GM12878 (cell line): ENCODE results near the gene CHD5. TPM values are rescaled to one million over a fixed set of nuclear protein-coding genes. Genes with fewer than 3 reads are reported as not detected.

Source experiments
- ATAC-seq: fragments of 200-7000 bp; cut with Tn5 transposase; 3 replicates; pipeline ENCODE4 v1.9.1; 2020; ENCODE audit warnings: mild to moderate bottlenecking, moderate library complexity
- BruUV-seq: library from RNA; stranded (reverse); fragments of 400-500 nt; replicated peaks from 2 replicates; lab custom pipeline; 2021; lab: Mats Ljungman, UMichigan
- CTCF ChIA-PET: fragments of 300-600 bp; sonication (Branson Sonifier 250); formaldehyde crosslinking; extraction: SDS; loops from one replicate; lab custom pipeline; 2021; ENCODE audit warnings: inconsistent platforms; lab: Yijun Ruan, JAX
- POLR2A ChIA-PET: fragments of 350-600 bp; formaldehyde crosslinking; extraction: SDS; loops from one replicate; lab custom pipeline; 2021; ENCODE audit warnings: inconsistent platforms; lab: Charles Lee
- RAD21 ChIA-PET: fragments of 300-600 bp; sonication (Branson Sonifier 250); formaldehyde crosslinking; loops from one replicate; lab custom pipeline; 2023; ENCODE audit warnings: antibody characterized with exemption; ENCODE audit not compliant: unreplicated experiment; lab: Charles Lee
- SMC1A ChIA-PET: fragments of 300-600 bp; sonication (Branson Sonifier 250); formaldehyde crosslinking; loops from one replicate; lab custom pipeline; 2023; ENCODE audit not compliant: unreplicated experiment, uncharacterized antibody; lab: Charles Lee
- DNase-seq: peaks from one replicate; pipeline ENCODE4 v3.0.0-alpha.2; 2011; ENCODE audit warnings: low read depth, low spot score
- FAIRE-seq: peaks from 3 replicates; lab custom pipeline; 2011; peaks lifted over from hg19 to GRCh38; lab: Jason Lieb, UNC
- H2AFZ ChIP-seq: 2 replicates; pipeline ENCODE4 v1.6.0; 2011; ENCODE audit warnings: low read depth, low read length, control low read depth; ENCODE audit not compliant: control insufficient read depth
- H3K27ac ChIP-seq: 2 replicates; pipeline ENCODE4 v1.5.1; 2011; ENCODE audit warnings: control low read depth; ENCODE audit not compliant: control insufficient read depth, insufficient read depth
- H3K27me3 ChIP-seq, 2 experiments: replicated peaks in 1 of 2; 2 replicates each; pipeline versions ENCODE4 v1.6.0 to v1.6.1; 2011; ENCODE audit warnings: low read length in 1 of 2; ENCODE audit not compliant: control insufficient read depth in 2 of 2, insufficient read depth in 2 of 2
- H3K36me3 ChIP-seq, 2 experiments: 2 replicates each; pipeline ENCODE4 v1.5.1; 2011; ENCODE audit warnings: low read length in 1 of 2; ENCODE audit not compliant: control insufficient read depth in 2 of 2, insufficient read depth in 2 of 2
- H3K4me1 ChIP-seq: 2 replicates; pipeline ENCODE4 v1.6.1; 2011; ENCODE audit warnings: mild to moderate bottlenecking, low read length, moderate library complexity, mixed read lengths; ENCODE audit not compliant: control insufficient read depth, insufficient read depth
- H3K4me2 ChIP-seq: 2 replicates; pipeline ENCODE4 v1.6.0; 2011; ENCODE audit warnings: control low read depth; ENCODE audit not compliant: control insufficient read depth, insufficient read depth
- H3K4me3 ChIP-seq: fragments of 200-600 bp; sonication (generic); 2 replicates; pipeline ENCODE4 v1.5.1; 2016
- H3K79me2 ChIP-seq: 2 replicates; pipeline ENCODE4 v1.6.0; 2011; ENCODE audit warnings: low read length; ENCODE audit not compliant: control insufficient read depth, insufficient read depth
- H3K9ac ChIP-seq: 2 replicates; pipeline ENCODE4 v1.8.0; 2011; ENCODE audit warnings: low read length, control low read depth, mixed read lengths; ENCODE audit not compliant: control insufficient read depth, insufficient read depth
- H3K9me3 ChIP-seq: replicated peaks from 3 replicates; pipeline ENCODE4 v1.5.1; 2011; ENCODE audit warnings: mild to moderate bottlenecking, low read length; ENCODE audit not compliant: control insufficient read depth, insufficient read depth
- H4K20me1 ChIP-seq: 2 replicates; pipeline ENCODE4 v1.6.0; 2011; ENCODE audit not compliant: control insufficient read depth, insufficient read depth
- EZH2 ChIP-seq: IDR thresholded peaks from 2 replicates; pipeline ENCODE4 v1.6.1; 2012; ENCODE audit warnings: low read depth, mild to moderate bottlenecking, control low read depth, inconsistent platforms, low read length, borderline replicate concordance; ENCODE audit not compliant: control insufficient read depth
- HCFC1 ChIP-seq: fragments of 150-350 bp; IDR thresholded peaks from 2 replicates; pipeline ENCODE4 v1.6.1; 2014; ENCODE audit warnings: low read length
- HDAC6 ChIP-seq: fragments of 200-600 bp; sonication (generic); IDR thresholded peaks from one replicate; pipeline ENCODE4 v1.8.0; 2017; ENCODE audit warnings: antibody characterized with exemption; ENCODE audit not compliant: unreplicated experiment
- PML ChIP-seq: IDR thresholded peaks from 2 replicates; pipeline ENCODE4 v1.6.1; 2012; ENCODE audit warnings: low read length, inconsistent platforms
- SP1 ChIP-seq: IDR thresholded peaks from one replicate; pipeline ENCODE4 v1.6.1; 2011; ENCODE audit warnings: low read depth, low read length
- ZNF217 ChIP-seq: fragments of 450-650 bp; IDR thresholded peaks from 2 replicates; pipeline ENCODE4 v1.6.1; 2017; ENCODE audit warnings: antibody characterized with exemption, mild to moderate bottlenecking
- ZNF622 ChIP-seq: fragments of 450-650 bp; IDR thresholded peaks from 2 replicates; pipeline ENCODE4 v1.6.1; 2017; ENCODE audit warnings: mild to moderate bottlenecking, inconsistent platforms
- WGBS: methylation state at CpG from one replicate; pipeline ENCODE4 v1.1.6; 2016; ENCODE audit warnings: low lambda C conversion rate; ENCODE audit not compliant: insufficient replicate concordance, insufficient coverage; ENCODE audit errors: missing lambda C conversion rate; 5-methylcytosine and 5-hydroxymethylcytosine counted together
- in situ Hi-C: fragments of 300-500 bp; cut with MboI; formaldehyde crosslinking; loops from 9 replicates; pipeline ENCODE4 v1.14.3; 2018; ENCODE audit warnings: mixed read lengths
- intact Hi-C: fragments of 100-400 bp; cut with micrococcal nuclease; formaldehyde crosslinking; loops from one replicate; pipeline ENCODE4 v1.14.2; 2022; ENCODE audit not compliant: unreplicated experiment
- polyA plus RNA-seq, 11 experiments: library from polyadenylated mRNA; depleted of rRNA in 4 of 11; unstranded in 6 of 11; stranded (reverse) in 5 of 11; fragments of >200 nt; fragmentation: Nextera tagmentation in 4 of 11; fragmentation: Illumina TruSeq in 1 of 11; extraction: Ambion mirVana in 4 of 11; extraction: Trizol in 1 of 11; gene quantifications; 1 replicate in 1 of 11; 2 replicates in 10 of 11; pipeline versions ENCODE4 v1.2.1 to v1.2.3, GENCODE V29; 2011 to 2016; ENCODE audit warnings: inconsistent platforms in 2 of 11, missing spikeins in 2 of 11, low read depth in 1 of 11
- total RNA-seq, 4 experiments: library from RNA; depleted of rRNA in 3 of 4; stranded (reverse); fragments of >200 nt in 3 of 4; fragmentation: Illumina TruSeq in 1 of 4; extraction: Trizol in 1 of 4; gene quantifications; 2 replicates each; pipeline versions ENCODE4 v1.2.1 to v1.2.3, GENCODE V29; 2013 to 2021
- TF ChIP-seq, protein P1 (sequence below): IDR thresholded peaks from 2 replicates; pipeline ENCODE4 v1.6.1; 2012; ENCODE audit warnings: mild to moderate bottlenecking, low read depth, low read length
- TF ChIP-seq, protein P2 (sequence below): IDR thresholded peaks from 2 replicates; pipeline ENCODE4 v1.6.1; 2011; ENCODE audit warnings: borderline replicate concordance, low read depth, mild to moderate bottlenecking, moderate library complexity, mixed read lengths, low read length; ENCODE audit not compliant: insufficient read depth; ENCODE audit errors: extremely low read length

The CHD5 gene
- total and polyA plus RNA-seq, 10 of the 15 experiments (the other 5 are each of a cell fraction or from before 2014, with no cell fraction given): 0.03 to 0.49 (median 0.13) TPM; not detected in 3

DNA sequence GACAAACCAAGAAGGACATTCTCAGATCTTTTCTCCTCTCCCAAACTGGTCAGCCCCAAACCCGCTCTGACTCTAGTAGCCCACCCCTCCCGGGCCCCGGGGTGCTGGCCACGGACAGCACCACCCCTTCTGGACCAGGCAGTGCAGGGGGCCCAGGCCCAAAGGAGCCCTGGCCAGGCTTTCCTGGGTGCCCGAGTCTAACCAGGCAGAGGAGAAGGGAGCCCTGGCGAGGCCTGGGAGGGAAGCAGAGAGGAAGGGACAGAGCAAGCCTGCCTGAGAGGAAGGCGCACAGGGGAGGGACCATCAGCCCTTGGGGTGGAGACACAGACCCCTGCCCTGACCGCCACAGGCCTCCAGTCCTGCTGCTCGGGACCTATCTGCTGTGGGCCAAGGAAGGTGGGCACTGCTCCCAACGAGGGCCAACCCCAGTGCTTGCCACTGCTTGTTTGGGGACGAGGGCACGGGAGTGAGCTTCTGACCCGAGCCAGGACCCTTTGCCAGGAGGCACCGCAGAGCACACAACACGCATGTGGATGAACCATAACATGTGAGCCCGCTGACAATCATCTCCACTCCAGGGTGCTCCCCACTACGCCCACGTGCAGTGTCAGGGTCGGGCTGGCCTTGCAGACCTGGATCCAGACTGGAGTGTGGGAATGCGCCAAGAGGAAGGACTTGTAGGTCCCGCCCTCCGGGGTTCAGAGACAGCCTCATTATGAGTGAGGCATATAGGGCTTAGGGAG, 76.8 kb downstream of the CHD5 start (continued):
- TF ChIP-seq, protein P1, sequence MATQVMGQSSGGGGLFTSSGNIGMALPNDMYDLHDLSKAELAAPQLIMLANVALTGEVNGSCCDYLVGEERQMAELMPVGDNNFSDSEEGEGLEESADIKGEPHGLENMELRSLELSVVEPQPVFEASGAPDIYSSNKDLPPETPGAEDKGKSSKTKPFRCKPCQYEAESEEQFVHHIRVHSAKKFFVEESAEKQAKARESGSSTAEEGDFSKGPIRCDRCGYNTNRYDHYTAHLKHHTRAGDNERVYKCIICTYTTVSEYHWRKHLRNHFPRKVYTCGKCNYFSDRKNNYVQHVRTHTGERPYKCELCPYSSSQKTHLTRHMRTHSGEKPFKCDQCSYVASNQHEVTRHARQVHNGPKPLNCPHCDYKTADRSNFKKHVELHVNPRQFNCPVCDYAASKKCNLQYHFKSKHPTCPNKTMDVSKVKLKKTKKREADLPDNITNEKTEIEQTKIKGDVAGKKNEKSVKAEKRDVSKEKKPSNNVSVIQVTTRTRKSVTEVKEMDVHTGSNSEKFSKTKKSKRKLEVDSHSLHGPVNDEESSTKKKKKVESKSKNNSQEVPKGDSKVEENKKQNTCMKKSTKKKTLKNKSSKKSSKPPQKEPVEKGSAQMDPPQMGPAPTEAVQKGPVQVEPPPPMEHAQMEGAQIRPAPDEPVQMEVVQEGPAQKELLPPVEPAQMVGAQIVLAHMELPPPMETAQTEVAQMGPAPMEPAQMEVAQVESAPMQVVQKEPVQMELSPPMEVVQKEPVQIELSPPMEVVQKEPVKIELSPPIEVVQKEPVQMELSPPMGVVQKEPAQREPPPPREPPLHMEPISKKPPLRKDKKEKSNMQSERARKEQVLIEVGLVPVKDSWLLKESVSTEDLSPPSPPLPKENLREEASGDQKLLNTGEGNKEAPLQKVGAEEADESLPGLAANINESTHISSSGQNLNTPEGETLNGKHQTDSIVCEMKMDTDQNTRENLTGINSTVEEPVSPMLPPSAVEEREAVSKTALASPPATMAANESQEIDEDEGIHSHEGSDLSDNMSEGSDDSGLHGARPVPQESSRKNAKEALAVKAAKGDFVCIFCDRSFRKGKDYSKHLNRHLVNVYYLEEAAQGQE: no peak
- TF ChIP-seq ZNF217 (no peak), HCFC1 (no peak), PML (no peak), SP1 (no peak)
- TF ChIP-seq, all 136 proteins: peak for 0

DNA sequence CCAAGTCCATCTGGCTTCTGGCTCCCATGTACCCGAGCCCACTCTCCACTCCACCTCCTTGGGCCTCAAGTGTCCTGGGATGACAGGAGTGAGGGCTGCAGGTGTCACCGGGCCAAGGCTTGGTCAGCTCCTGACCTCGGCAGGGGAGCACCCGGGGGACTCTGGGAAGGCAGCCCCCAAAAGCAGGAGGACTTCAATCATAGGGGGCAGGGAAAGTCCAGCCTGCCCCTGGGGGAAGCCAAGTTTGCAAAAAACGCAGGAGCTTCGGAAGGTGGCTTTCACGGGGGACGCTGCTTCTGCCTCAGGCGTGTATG, 77.6 kb downstream of the CHD5 start:
- H3K36me3 ChIP-seq: peaks cover 0 to 8% of the 10 kb centered on the region in 2 experiments; a peak in 3 of 4 replicates
- ChIA-PET RAD21 (no interaction called here), SMC1A (no interaction called here), POLR2A (no interaction called here), CTCF (no interaction called here)
- no peak overlapping the region for H2AFZ ChIP-seq
- H3K27ac ChIP-seq: no peak overlapping the region
- ATAC-seq (no peak), DNase-seq (no peak), FAIRE-seq (no peak)
- H3K27me3 ChIP-seq: no peaks in the 10 kb centered on the region
- H3K4me1 ChIP-seq: no peaks in the 10 kb centered on the region
- intact Hi-C loops: no loop called here
- BruUV-seq: no TSS peak
- H3K79me2 ChIP-seq: no peaks in the 10 kb centered on the region
- no peak overlapping the region for H3K9ac ChIP-seq
- no peaks in the 10 kb centered on the region for H3K9me3 ChIP-seq
- H4K20me1 ChIP-seq: no peaks in the 10 kb centered on the region
- 65% methylated on average over 9 of the region's 9 CpGs for WGBS
- no peak overlapping the region for H3K4me2 ChIP-seq
- in situ Hi-C loops: no loop called here
- TF ChIP-seq ZNF622 (no peak), EZH2 (no peak), HDAC6 (no peak)
- TF ChIP-seq, protein P2, sequence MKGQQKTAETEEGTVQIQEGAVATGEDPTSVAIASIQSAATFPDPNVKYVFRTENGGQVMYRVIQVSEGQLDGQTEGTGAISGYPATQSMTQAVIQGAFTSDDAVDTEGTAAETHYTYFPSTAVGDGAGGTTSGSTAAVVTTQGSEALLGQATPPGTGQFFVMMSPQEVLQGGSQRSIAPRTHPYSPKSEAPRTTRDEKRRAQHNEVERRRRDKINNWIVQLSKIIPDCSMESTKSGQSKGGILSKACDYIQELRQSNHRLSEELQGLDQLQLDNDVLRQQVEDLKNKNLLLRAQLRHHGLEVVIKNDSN: no peak
- H3K4me3 ChIP-seq: no peak overlapping the region
